Endothelial cell of umbilical vein (primary cell): Measurements from ENCODE around the gene OR5AU1. TPM values are rescaled to one million over a fixed set of nuclear protein-coding genes. Genes with fewer than 3 reads are reported as not detected.

ENCODE experiments used
- BruUV-seq: library from RNA; stranded (reverse); fragments of 400-500 nt; replicated peaks from 2 replicates; lab custom pipeline; 2021; lab: Mats Ljungman, UMichigan
- CTCF ChIA-PET: fragments of 300-600, 350-600 bp; sonication (Branson Sonifier 250); formaldehyde crosslinking; loops from one replicate; lab custom pipeline; 2021; ENCODE audit warnings: antibody characterized with exemption, inconsistent platforms; lab: Charles Lee
- POLR2A ChIA-PET: fragments of 300-600, 350-600 bp; sonication (Branson Sonifier 250); formaldehyde crosslinking; loops from one replicate; lab custom pipeline; 2021; ENCODE audit warnings: antibody characterized with exemption, inconsistent platforms; lab: Charles Lee
- DNase-seq: peaks from one replicate; pipeline ENCODE4 v3.0.0-alpha.2; 2011; ENCODE audit warnings: low read depth, low spot score
- FAIRE-seq: peaks from 2 replicates; lab custom pipeline; 2011; peaks lifted over from hg19 to GRCh38; lab: Jason Lieb, UNC
- H2AFZ ChIP-seq: 2 replicates; pipeline ENCODE4 v1.6.0; 2012; ENCODE audit warnings: low read depth, low read length, control low read depth, inconsistent platforms
- H3K27ac ChIP-seq: 2 replicates; pipeline ENCODE4 v1.5.1; 2011; ENCODE audit warnings: low read depth, mild to moderate bottlenecking, control low read depth, low read length, moderate library complexity; ENCODE audit not compliant: insufficient read depth
- H3K27me3 ChIP-seq, 2 experiments: 2 replicates each; pipeline versions ENCODE4 v1.6.0 to v1.6.1; 2011; ENCODE audit warnings: low read length in 2 of 2, mixed read lengths in 1 of 2; ENCODE audit not compliant: control insufficient read depth in 2 of 2, insufficient read depth in 2 of 2
- H3K36me3 ChIP-seq, 2 experiments: 2 replicates in 1 of 2; 3 replicates in 1 of 2; pipeline ENCODE4 v1.5.1; 2011; ENCODE audit warnings: low read length in 2 of 2, mild to moderate bottlenecking in 1 of 2, moderate library complexity in 1 of 2; ENCODE audit not compliant: control insufficient read depth in 2 of 2, insufficient read depth in 2 of 2; ENCODE audit errors: extremely low read depth in 1 of 2
- H3K4me1 ChIP-seq: 3 replicates; pipeline ENCODE4 v1.5.1; 2011; ENCODE audit warnings: mild to moderate bottlenecking, low read length; ENCODE audit not compliant: control insufficient read depth, insufficient read depth; ENCODE audit errors: extremely low read depth
- H3K4me2 ChIP-seq: 2 replicates; pipeline ENCODE4 v1.6.1; 2011; ENCODE audit warnings: low read length, control low read depth, mixed read lengths; ENCODE audit not compliant: insufficient read depth
- H3K4me3 ChIP-seq, 3 experiments: fragments of 200-600 bp in 1 of 3; sonication (generic), shearing (Covaris generic) in 1 of 3; replicated peaks in 1 of 3; 2 replicates each; pipeline ENCODE4 v1.5.1; 2011 to 2016; ENCODE audit warnings: control low read depth in 3 of 3, low read length in 3 of 3, mild to moderate bottlenecking in 2 of 3, inconsistent platforms in 1 of 3, low read depth in 1 of 3, moderate library complexity in 1 of 3; ENCODE audit not compliant: insufficient read depth in 1 of 3
- H3K79me2 ChIP-seq: 2 replicates; pipeline ENCODE4 v1.6.0; 2012; ENCODE audit warnings: low read length, inconsistent platforms; ENCODE audit not compliant: control insufficient read depth, insufficient read depth
- H3K9ac ChIP-seq: replicated peaks from 2 replicates; pipeline ENCODE3; 2011; ENCODE audit warnings: low read length, control low read depth; ENCODE audit not compliant: insufficient read depth; ENCODE audit errors: extremely low read depth
- H3K9me1 ChIP-seq: replicated peaks from 3 replicates; pipeline ENCODE4 v1.6.0; 2011; ENCODE audit warnings: mild to moderate bottlenecking, low read length; ENCODE audit not compliant: control insufficient read depth, insufficient read depth; ENCODE audit errors: extremely low read depth
- H3K9me3 ChIP-seq: replicated peaks from 2 replicates; pipeline ENCODE4 v1.5.1; 2012; ENCODE audit warnings: low read length, inconsistent platforms; ENCODE audit not compliant: control insufficient read depth, insufficient read depth
- H4K20me1 ChIP-seq: replicated peaks from 2 replicates; pipeline ENCODE3; 2011; ENCODE audit warnings: mild to moderate bottlenecking, low read length; ENCODE audit not compliant: control insufficient read depth, insufficient read depth; ENCODE audit errors: extremely low read depth
- EZH2 ChIP-seq: IDR thresholded peaks from 2 replicates; pipeline ENCODE4 v1.6.1; 2012; ENCODE audit warnings: borderline replicate concordance, low read depth, mild to moderate bottlenecking, moderate library complexity, low read length, inconsistent platforms; ENCODE audit not compliant: severe bottlenecking
- FOS ChIP-seq: IDR thresholded peaks from 2 replicates; pipeline ENCODE4 v1.6.1; 2011; ENCODE audit warnings: mild to moderate bottlenecking, low read length, moderate library complexity, borderline replicate concordance; ENCODE audit not compliant: insufficient read depth
- GATA2 ChIP-seq: IDR thresholded peaks from 2 replicates; pipeline ENCODE4 v1.7.0; 2011; ENCODE audit warnings: low read depth, mild to moderate bottlenecking, moderate library complexity, mixed read lengths, low read length; ENCODE audit not compliant: insufficient read length, insufficient read depth
- JUN ChIP-seq: IDR thresholded peaks from 2 replicates; pipeline ENCODE4 v1.6.1; 2011; ENCODE audit warnings: borderline replicate concordance, low read depth; ENCODE audit not compliant: insufficient read length, insufficient read depth
- MYC ChIP-seq: IDR thresholded peaks from one replicate; pipeline ENCODE4 v1.6.1; 2011; ENCODE audit warnings: mild to moderate bottlenecking, low read depth, low read length
- POLR2A ChIP-seq: IDR thresholded peaks from 2 replicates; pipeline ENCODE4 v1.6.1; 2012; ENCODE audit warnings: low read depth, mild to moderate bottlenecking, control low read depth, low read length
- POLR2AphosphoS5 ChIP-seq: IDR thresholded peaks from 2 replicates; pipeline ENCODE4 v1.6.1; 2012; ENCODE audit warnings: low read depth, mild to moderate bottlenecking, control low read depth, low read length, moderate library complexity; ENCODE audit not compliant: insufficient read depth
- dilution Hi-C: fragments of 300-500 bp; cut with MboI; formaldehyde crosslinking; loops from one replicate; pipeline ENCODE4 v1.15.0; 2019; ENCODE audit warnings: low sequenced_read_pairs; ENCODE audit not compliant: extremely low pct_ligation_motif_present
- intact Hi-C: fragments of 100-400 bp; cut with micrococcal nuclease; formaldehyde crosslinking; loops from one replicate; pipeline ENCODE4 v1.10.0; 2022
- polyA plus RNA-seq, 4 experiments: library from polyadenylated mRNA; depleted of rRNA in 3 of 4; stranded (reverse) in 3 of 4; unstranded in 1 of 4; fragments of >200 nt; gene quantifications; 2 replicates each; pipeline versions ENCODE4 v1.2.1 to v1.2.3, GENCODE V29; 2011 to 2012; ENCODE audit warnings: missing spikeins in 1 of 4
- total RNA-seq: library from RNA; stranded (reverse); gene quantifications from 2 replicates; pipeline ENCODE4 v1.2.3, GENCODE V29; 2021
- TF ChIP-seq, protein P1 (sequence below): IDR thresholded peaks from 2 replicates; pipeline ENCODE4 v1.6.1; 2011; ENCODE audit not compliant: insufficient read depth, insufficient read length
- TF ChIP-seq, protein P2 (sequence below), 2 donors: IDR thresholded peaks; 1 replicate in 1 of 2; 2 replicates in 1 of 2; pipeline ENCODE4 v1.5.1; 2011; ENCODE audit warnings: low read length in 2 of 2, mild to moderate bottlenecking in 2 of 2, moderate library complexity in 2 of 2, control low read depth in 1 of 2, inconsistent platforms in 1 of 2, low read depth in 1 of 2; ENCODE audit not compliant: insufficient read depth in 1 of 2; ENCODE audit errors: extremely low read depth in 1 of 2

The OR5AU1 gene
- total and polyA plus RNA-seq, 2 donors (not counting 3 experiments of a cell fraction or from before 2014, with no cell fraction given) = not detected

DNA sequence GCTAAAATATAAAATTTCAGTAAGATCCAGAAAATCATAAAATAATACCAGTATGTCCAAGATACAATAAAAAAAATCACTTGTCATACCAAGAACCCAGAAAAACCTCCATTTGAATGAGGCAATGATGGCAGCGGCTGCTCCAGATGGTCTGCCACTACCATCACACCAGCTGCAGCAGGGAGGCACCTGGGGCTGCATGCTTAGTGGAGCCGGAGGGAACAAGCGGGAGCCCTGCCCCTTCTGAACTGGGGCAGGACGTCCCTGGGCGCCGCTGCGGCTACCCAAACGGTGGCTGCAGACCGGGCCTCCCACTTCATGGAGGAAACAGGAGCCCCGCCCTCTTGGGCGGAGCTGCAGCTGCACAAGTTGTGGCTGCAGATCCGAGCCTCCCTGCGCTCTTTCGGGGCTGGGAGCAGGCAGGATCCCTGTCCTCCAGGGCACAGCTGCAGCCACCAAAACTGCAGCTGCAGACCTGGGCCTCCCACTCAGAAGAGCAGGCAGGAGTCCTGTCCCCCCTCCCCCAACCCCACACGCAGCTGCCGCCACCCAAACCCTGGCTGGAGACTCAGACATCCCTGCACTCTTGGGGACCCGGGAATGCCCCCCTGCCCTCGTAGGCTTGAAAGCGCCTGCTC, 36.1 kb upstream of the OR5AU1 start:
- peaks cover 6 to 9% of the 10 kb centered on the region in 2 experiments for H3K27me3 ChIP-seq
- H2AFZ ChIP-seq = peak overlapping the region; percentile 66
- no peaks in the 10 kb centered on the region for H3K9me1 ChIP-seq
- H3K27ac ChIP-seq = no peak overlapping the region
- no peaks in the 10 kb centered on the region for H3K9me3 ChIP-seq
- no peaks in the 10 kb centered on the region for H4K20me1 ChIP-seq
- no peak for FAIRE-seq
- H3K9ac ChIP-seq = no peak overlapping the region
- dilution Hi-C loops (no loop called here), intact Hi-C loops (no loop called here)
- H3K4me3 ChIP-seq = no peak overlapping the region
- H3K36me3 ChIP-seq = no peaks in the 10 kb centered on the region
- no peak for DNase-seq
- ChIA-PET POLR2A (interaction anchor here (0.6 kb wide), 1 partner anchor 82 kb away, joined by 5 read pairs; no protein-coding TSS in a partner anchor), CTCF (interaction anchor here (1.5 to 1.8 kb wide), 2 partner anchors 120 to 177 kb away, joined by 3 to 4 read pairs; no protein-coding TSS in a partner anchor)
- no peaks in the 10 kb centered on the region for H3K79me2 ChIP-seq
- TF ChIP-seq EZH2 (no peak), POLR2AphosphoS5 (no peak), GATA2 (no peak), JUN (no peak), POLR2A (no peak), FOS (no peak), MYC (no peak)
- TF ChIP-seq, protein P1, sequence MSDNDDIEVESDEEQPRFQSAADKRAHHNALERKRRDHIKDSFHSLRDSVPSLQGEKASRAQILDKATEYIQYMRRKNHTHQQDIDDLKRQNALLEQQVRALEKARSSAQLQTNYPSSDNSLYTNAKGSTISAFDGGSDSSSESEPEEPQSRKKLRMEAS = no peak
- TF ChIP-seq, protein P2, sequence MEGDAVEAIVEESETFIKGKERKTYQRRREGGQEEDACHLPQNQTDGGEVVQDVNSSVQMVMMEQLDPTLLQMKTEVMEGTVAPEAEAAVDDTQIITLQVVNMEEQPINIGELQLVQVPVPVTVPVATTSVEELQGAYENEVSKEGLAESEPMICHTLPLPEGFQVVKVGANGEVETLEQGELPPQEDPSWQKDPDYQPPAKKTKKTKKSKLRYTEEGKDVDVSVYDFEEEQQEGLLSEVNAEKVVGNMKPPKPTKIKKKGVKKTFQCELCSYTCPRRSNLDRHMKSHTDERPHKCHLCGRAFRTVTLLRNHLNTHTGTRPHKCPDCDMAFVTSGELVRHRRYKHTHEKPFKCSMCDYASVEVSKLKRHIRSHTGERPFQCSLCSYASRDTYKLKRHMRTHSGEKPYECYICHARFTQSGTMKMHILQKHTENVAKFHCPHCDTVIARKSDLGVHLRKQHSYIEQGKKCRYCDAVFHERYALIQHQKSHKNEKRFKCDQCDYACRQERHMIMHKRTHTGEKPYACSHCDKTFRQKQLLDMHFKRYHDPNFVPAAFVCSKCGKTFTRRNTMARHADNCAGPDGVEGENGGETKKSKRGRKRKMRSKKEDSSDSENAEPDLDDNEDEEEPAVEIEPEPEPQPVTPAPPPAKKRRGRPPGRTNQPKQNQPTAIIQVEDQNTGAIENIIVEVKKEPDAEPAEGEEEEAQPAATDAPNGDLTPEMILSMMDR (IDR thresholded peaks at IDR 0.05; ENCODE audit: extremely low read depth in 1 of 2, insufficient read depth in 1 of 2, low read depth in 1 of 2, low read length in 2 of 2) = no peak
- H3K4me1 ChIP-seq = no peaks in the 10 kb centered on the region
- peak overlapping the region; percentile 46 for H3K4me2 ChIP-seq
- no TSS peak for BruUV-seq
